Kidney (tissue), 14 donors: ENCODE measurements around the gene TBC1D1. TPM values are rescaled to one million over a fixed set of nuclear protein-coding genes. Genes with fewer than 3 reads are reported as not detected.

Source experiments
- DNase-seq, 5 donors: peaks; one replicate each; pipeline ENCODE4 v3.0.0-alpha.2; 2013 to 2020
- FAIRE-seq: peaks from 2 replicates; lab custom pipeline; 2012; peaks lifted over from hg19 to GRCh38; lab: Jason Lieb, UNC
- H3K27ac ChIP-seq, 2 donors: one replicate each; pipeline ENCODE4 v1.7.0; 2013; ENCODE audit warnings: low read depth in 2 of 2, low read length in 2 of 2, inconsistent platforms in 1 of 2
- H3K27me3 ChIP-seq: one replicate; pipeline ENCODE4 v1.7.1; 2013; ENCODE audit warnings: low read length, inconsistent platforms; ENCODE audit not compliant: control insufficient read depth, insufficient read depth
- H3K36me3 ChIP-seq, 3 donors: one replicate each; pipeline versions ENCODE4 v1.7.0 to v1.7.1; 2013; ENCODE audit warnings: low read length in 3 of 3, control low read depth in 1 of 3, inconsistent platforms in 1 of 3; ENCODE audit not compliant: insufficient read depth in 3 of 3, control insufficient read depth in 2 of 3
- H3K4me1 ChIP-seq, 3 donors: one replicate each; pipeline versions ENCODE4 v1.7.0 to v1.7.1; 2013; ENCODE audit warnings: low read length in 3 of 3, inconsistent platforms in 1 of 3, low read depth in 1 of 3; ENCODE audit not compliant: control insufficient read depth in 2 of 3, insufficient read depth in 2 of 3
- H3K4me3 ChIP-seq, 3 donors: one replicate each; pipeline versions ENCODE4 v1.7.0 to v1.8.1; 2013; ENCODE audit warnings: low read length in 3 of 3, control low read depth in 1 of 3, inconsistent platforms in 1 of 3
- H3K9ac ChIP-seq, 3 donors: one replicate each; pipeline versions ENCODE4 v1.7.0 to v1.7.1; 2013; ENCODE audit warnings: low read length in 3 of 3, control low read depth in 1 of 3, inconsistent platforms in 1 of 3
- H3K9me3 ChIP-seq, 3 donors: one replicate each; pipeline versions ENCODE4 v1.7.0 to v1.7.1; 2013; ENCODE audit warnings: low read length in 3 of 3, control low read depth in 1 of 3, inconsistent platforms in 1 of 3; ENCODE audit not compliant: control insufficient read depth in 2 of 3, insufficient read depth in 1 of 3
- intact Hi-C: fragments of 100-400 bp; cut with DNase I; formaldehyde crosslinking; loops from one replicate; pipeline ENCODE4 v1.11.1; 2022
- polyA plus RNA-seq: library from polyadenylated mRNA; stranded (reverse); fragments of 350-450 nt; fragmentation: Illumina TruSeq; extraction: RNeasy Lipid Tissue Mini Kit (QIAGEN cat#74804); gene quantifications from one replicate; pipeline ENCODE4 v1.2.3, GENCODE V29; 2014; ENCODE audit warnings: low read depth, low replicate concordance; ENCODE audit not compliant: insufficient read depth
- total RNA-seq: library from RNA; stranded (reverse); fragmentation: NEBNext Ultra II Directional; extraction: Animal tissue kit (Norgen Biotek cat#: 25700); gene quantifications from one replicate; pipeline ENCODE4 v1.2.1, GENCODE V29; 2021
- TF ChIP-seq, protein P1 (sequence below): IDR thresholded peaks from 3 replicates; pipeline ENCODE4 v1.5.1; 2012; ENCODE audit warnings: mild to moderate bottlenecking, moderate library complexity, borderline replicate concordance; ENCODE audit not compliant: insufficient read depth; ENCODE audit errors: extremely low read depth
- donor health status: control.
- donor health status: control.
- donor health status: control.
- donor health status: control.
- donor health status: control.
- donor health status: DM: yes; HTN: yes; CAD: no.
- donor health status: Normal renal cell carcinoma (clear cell type).

The TBC1D1 gene
- total and polyA plus RNA-seq, 2 donors from 2014 or later = 170 to 182 TPM

GRCh38 chr4:38132107-38132673 is 241.3 kb downstream of the TBC1D1 start:
- peak overlapping the region in 2 of 3 donors; percentile 32 to 34 for H3K9ac ChIP-seq
- DNase-seq (peak in 3 of 5 donors; percentile 66 to 91 (median 82)), FAIRE-seq (no peak)
- H3K27me3 ChIP-seq = no peaks in the 10 kb centered on the region
- peaks cover 4 to 8% (median 8%) of the 10 kb centered on the region in 3 donors for H3K36me3 ChIP-seq
- H3K9me3 ChIP-seq = no peaks in the 10 kb centered on the region
- TF ChIP-seq, protein P1, sequence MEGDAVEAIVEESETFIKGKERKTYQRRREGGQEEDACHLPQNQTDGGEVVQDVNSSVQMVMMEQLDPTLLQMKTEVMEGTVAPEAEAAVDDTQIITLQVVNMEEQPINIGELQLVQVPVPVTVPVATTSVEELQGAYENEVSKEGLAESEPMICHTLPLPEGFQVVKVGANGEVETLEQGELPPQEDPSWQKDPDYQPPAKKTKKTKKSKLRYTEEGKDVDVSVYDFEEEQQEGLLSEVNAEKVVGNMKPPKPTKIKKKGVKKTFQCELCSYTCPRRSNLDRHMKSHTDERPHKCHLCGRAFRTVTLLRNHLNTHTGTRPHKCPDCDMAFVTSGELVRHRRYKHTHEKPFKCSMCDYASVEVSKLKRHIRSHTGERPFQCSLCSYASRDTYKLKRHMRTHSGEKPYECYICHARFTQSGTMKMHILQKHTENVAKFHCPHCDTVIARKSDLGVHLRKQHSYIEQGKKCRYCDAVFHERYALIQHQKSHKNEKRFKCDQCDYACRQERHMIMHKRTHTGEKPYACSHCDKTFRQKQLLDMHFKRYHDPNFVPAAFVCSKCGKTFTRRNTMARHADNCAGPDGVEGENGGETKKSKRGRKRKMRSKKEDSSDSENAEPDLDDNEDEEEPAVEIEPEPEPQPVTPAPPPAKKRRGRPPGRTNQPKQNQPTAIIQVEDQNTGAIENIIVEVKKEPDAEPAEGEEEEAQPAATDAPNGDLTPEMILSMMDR = no peak
- peaks cover 6 to 24% (median 18%) of the 10 kb centered on the region in 3 donors for H3K4me1 ChIP-seq
- intact Hi-C loops = no loop called here
- H3K4me3 ChIP-seq = peak overlapping the region in 2 of 3 donors; percentile 16 to 31
- peak overlapping the region; percentile 29 to 71 for H3K27ac ChIP-seq

DNA sequence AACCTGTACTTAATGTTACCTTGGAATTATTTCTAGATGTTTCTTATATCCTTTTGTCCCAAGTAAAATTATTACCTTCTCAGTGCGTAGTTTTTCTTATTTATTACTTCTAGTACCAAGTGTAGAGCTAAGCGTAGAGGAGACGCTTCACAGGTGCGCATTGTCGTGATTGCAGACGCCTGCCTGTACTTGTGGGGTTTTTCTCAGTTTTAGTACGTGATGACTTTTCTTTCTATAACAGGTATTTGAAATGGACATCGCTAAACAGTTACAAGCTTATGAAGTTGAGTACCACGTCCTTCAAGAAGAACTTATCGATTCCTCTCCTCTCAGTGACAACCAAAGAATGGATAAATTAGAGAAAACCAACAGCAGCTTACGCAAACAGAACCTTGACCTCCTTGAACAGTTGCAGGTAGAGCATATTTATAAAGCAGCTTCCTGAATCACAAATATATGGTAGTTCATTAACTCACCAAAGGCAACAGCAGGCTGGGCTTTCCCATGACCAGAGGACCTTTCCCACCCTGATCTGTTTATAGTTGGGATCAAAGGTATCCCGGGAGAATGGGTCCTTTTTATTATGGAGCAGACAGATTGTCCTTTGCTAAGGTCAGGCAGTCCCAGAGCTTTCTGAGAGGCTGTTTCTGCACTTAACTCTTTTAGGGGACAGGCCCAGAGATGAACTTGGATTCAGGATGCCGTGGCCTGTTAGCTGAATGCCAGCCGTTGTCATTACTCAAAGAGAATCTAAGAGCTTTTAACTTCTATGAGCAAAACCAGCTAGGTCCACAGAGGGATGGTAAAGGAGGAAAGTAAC is 242.2 kb downstream of the TBC1D1 start:
- no peaks in the 10 kb centered on the region for H3K9me3 ChIP-seq
- H3K9ac ChIP-seq = no peak overlapping the region
- no peaks in the 10 kb centered on the region for H3K27me3 ChIP-seq
- H3K4me3 ChIP-seq = peak overlapping the region in 1 of 3 donors; percentile 9
- peaks cover 6 to 24% (median 18%) of the 10 kb centered on the region in 3 donors for H3K4me1 ChIP-seq
- intact Hi-C loops = no loop called here
- peak overlapping the region; percentile 39 to 63 for H3K27ac ChIP-seq
- peaks cover 4 to 14% (median 12%) of the 10 kb centered on the region in 3 donors for H3K36me3 ChIP-seq
- TF ChIP-seq, protein P1 = no peak
- FAIRE-seq = peak; percentile 25
- DNase-seq = peak in 1 of 5 donors; percentile 75

GRCh38 chr4:38133711-38134480 is 243.0 kb downstream of the TBC1D1 start:
- FAIRE-seq (no peak), DNase-seq (no peak)
- Histone ChIP-seq H3K9ac (no peak overlapping the region), H3K36me3 (peaks cover 4 to 19% (median 15%) of the 10 kb centered on the region in 3 donors), H3K27ac (peak overlapping the region; percentile 39 to 63), H3K4me3 (no peak overlapping the region), H3K27me3 (no peaks in the 10 kb centered on the region), H3K9me3 (no peaks in the 10 kb centered on the region), H3K4me1 (peaks cover 6 to 24% (median 18%) of the 10 kb centered on the region in 3 donors)
- TF ChIP-seq, protein P1 = no peak
- intact Hi-C loops = no loop called here
